Uterus (tissue), 4 donors: ENCODE results near the gene DACT3. TPM values are rescaled to one million over a fixed set of nuclear protein-coding genes. Genes with fewer than 3 reads are reported as not detected.

Experiments
- DNase-seq, 2 donors: peaks; one replicate each; pipeline ENCODE4 v3.0.0-alpha.2; 2019 to 2020
- H3K27ac ChIP-seq, 2 donors: fragments of 200-600 bp; sonication (generic); 1 replicate in 1 of 2; 2 replicates in 1 of 2; pipeline ENCODE4 v1.5.1; 2016 to 2018
- H3K27me3 ChIP-seq, 2 donors: fragments of 200-600 bp; sonication (generic); one replicate each; pipeline ENCODE4 v1.5.1; 2018 to 2019; ENCODE audit warnings: control low read depth in 1 of 2
- H3K36me3 ChIP-seq, 2 donors: fragments of 200-600 bp; sonication (generic); one replicate each; pipeline ENCODE4 v1.5.1; 2019; ENCODE audit warnings: control low read depth in 1 of 2
- H3K4me1 ChIP-seq, 2 donors: fragments of 200-600 bp; sonication (generic); one replicate each; pipeline ENCODE4 v1.5.1; 2018 to 2019; ENCODE audit warnings: control low read depth in 1 of 2
- H3K4me3 ChIP-seq, 2 donors: fragments of 200-600 bp; sonication (generic); 1 replicate in 1 of 2; 2 replicates in 1 of 2; pipeline ENCODE4 v1.5.1; 2018 to 2019; ENCODE audit warnings: mild to moderate bottlenecking in 1 of 2
- H3K9me3 ChIP-seq, 2 donors: fragments of 200-600 bp; sonication (generic); one replicate each; pipeline ENCODE4 v1.5.1; 2019; ENCODE audit warnings: control low read depth in 1 of 2
- POLR2A ChIP-seq, 2 donors: fragments of 450-650 bp; IDR thresholded peaks; one replicate each; pipeline ENCODE4 v1.6.1; 2016; ENCODE audit warnings: antibody characterized with exemption in 2 of 2, mild to moderate bottlenecking in 1 of 2, moderate library complexity in 1 of 2
- intact Hi-C: fragments of 100-400 bp; cut with DNase I; formaldehyde crosslinking; loops from one replicate; pipeline ENCODE4 v1.15.1; 2023; ENCODE audit warnings: low total_unique reads
- total RNA-seq, 4 donors: library from RNA; depleted of rRNA in 3 of 4; stranded (reverse); fragments of >200 nt in 3 of 4; gene quantifications; one replicate each; pipeline versions ENCODE4 v1.1.0 to v1.2.4, GENCODE V29; 2014 to 2023
- TF ChIP-seq, protein P1 (sequence below), 4 experiments: fragments of 200-600 bp in 2 of 4; fragments of 450-650 bp in 2 of 4; sonication (generic) in 2 of 4; IDR thresholded peaks; one replicate each; pipeline ENCODE4 v1.5.1; 2016 to 2019; ENCODE audit warnings: antibody characterized with exemption in 4 of 4, mild to moderate bottlenecking in 2 of 4, moderate library complexity in 1 of 4
- donor health status: DM: yes; HTN: yes; CAD: no.

Gene DACT3
- total RNA-seq, 4 donors from 2014 or later, result 0.29 to 90.1 (median 30.3) TPM

GRCh38 chr19:46639358-46640182 is 21.4 kb downstream of the DACT3 start:
- intact Hi-C loops, result no loop called here
- H3K4me1 ChIP-seq, result no peaks in the 10 kb centered on the region
- H3K27me3 ChIP-seq, result no peaks in the 10 kb centered on the region
- no peaks in the 10 kb centered on the region for H3K36me3 ChIP-seq
- peak overlapping the region; percentile 41 to 44 for H3K4me3 ChIP-seq
- no peaks in the 10 kb centered on the region for H3K9me3 ChIP-seq
- peak; percentile 27 to 54 for TF ChIP-seq POLR2A (IDR thresholded peaks at IDR 0.05)
- TF ChIP-seq, protein P1, sequence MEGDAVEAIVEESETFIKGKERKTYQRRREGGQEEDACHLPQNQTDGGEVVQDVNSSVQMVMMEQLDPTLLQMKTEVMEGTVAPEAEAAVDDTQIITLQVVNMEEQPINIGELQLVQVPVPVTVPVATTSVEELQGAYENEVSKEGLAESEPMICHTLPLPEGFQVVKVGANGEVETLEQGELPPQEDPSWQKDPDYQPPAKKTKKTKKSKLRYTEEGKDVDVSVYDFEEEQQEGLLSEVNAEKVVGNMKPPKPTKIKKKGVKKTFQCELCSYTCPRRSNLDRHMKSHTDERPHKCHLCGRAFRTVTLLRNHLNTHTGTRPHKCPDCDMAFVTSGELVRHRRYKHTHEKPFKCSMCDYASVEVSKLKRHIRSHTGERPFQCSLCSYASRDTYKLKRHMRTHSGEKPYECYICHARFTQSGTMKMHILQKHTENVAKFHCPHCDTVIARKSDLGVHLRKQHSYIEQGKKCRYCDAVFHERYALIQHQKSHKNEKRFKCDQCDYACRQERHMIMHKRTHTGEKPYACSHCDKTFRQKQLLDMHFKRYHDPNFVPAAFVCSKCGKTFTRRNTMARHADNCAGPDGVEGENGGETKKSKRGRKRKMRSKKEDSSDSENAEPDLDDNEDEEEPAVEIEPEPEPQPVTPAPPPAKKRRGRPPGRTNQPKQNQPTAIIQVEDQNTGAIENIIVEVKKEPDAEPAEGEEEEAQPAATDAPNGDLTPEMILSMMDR (IDR thresholded peaks at IDR 0.05), result peak in 1 of 4 experiments; percentile 2
- DNase-seq, result peak; percentile 84 to 89
- H3K27ac ChIP-seq, result peak overlapping the region; percentile 92 to 97

GRCh38 chr19:46637224-46637623 is 23.8 kb downstream of the DACT3 start:
- no peaks in the 10 kb centered on the region for H3K27me3 ChIP-seq
- no peaks in the 10 kb centered on the region for H3K36me3 ChIP-seq
- no peak overlapping the region for H3K27ac ChIP-seq
- H3K9me3 ChIP-seq, result no peaks in the 10 kb centered on the region
- H3K4me3 ChIP-seq, result no peak overlapping the region
- no peak for DNase-seq
- no peaks in the 10 kb centered on the region for H3K4me1 ChIP-seq
- intact Hi-C loops, result no loop called here
- no peak for TF ChIP-seq POLR2A (IDR thresholded peaks at IDR 0.05)
- TF ChIP-seq, protein P1 (IDR thresholded peaks at IDR 0.05), result no peak

DNA sequence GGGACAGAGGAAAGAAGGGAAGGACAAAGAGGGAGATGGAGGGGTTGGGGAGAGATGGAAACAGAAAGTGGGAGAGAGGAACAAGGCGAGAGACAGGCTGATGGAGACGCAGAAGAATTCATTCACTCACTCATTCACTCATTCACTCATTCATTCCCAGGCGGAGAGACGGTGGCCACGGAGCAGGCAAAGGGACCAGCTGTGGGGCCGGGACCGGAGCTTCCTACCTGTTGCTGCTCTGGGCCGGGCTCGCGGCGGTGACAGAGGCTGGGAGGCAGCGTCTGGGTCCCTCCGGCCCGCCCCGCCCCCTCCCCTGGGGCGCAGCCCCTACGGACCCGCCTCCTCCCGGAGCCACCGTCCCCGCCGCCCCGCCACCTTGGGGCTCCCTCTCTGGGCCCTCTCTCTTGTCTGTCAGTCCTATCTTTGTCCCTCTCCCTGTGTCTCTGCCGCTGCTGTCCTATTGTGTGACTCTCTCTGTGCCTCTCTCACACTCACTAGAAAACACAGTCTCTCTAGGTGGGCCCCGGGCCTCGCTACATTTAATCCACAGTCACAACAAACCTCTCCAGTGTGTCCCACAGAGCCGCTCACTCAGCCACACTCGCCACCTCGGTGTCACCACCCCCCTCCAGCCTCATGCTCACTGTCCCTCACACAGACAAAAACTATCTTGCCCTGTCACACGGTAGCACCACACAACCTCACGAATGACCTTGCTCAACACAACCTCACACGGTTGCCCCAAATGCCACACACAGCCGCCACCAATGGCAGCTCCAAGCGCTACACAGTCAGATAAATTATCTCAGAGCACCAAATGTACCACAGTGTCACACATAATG is 24.8 kb downstream of the DACT3 start, which contains the start of gene GNG8:
Gene GNG8, minus strand, starts transcription at position 283 of the 842 bp plus-strand sequence. CDS start 1,520 bp downstream, outside the sequence.
- Histone ChIP-seq H3K4me3 (no peak within 1 kb of the TSS), H3K27ac (peak within 1 kb of the TSS in 1 of 2 donors; percentile 32), H3K27me3 (no peaks in the 10 kb centered on the region), H3K4me1 (no peaks in the 10 kb centered on the region), H3K9me3 (no peaks in the 10 kb centered on the region), H3K36me3 (no peaks in the 10 kb centered on the region)
- TF ChIP-seq POLR2A (IDR thresholded peaks at IDR 0.05), result no peak
- TF ChIP-seq, protein P1 (IDR thresholded peaks at IDR 0.05), result no peak
- intact Hi-C loops, result no loop called here
- no peak for DNase-seq

DNA sequence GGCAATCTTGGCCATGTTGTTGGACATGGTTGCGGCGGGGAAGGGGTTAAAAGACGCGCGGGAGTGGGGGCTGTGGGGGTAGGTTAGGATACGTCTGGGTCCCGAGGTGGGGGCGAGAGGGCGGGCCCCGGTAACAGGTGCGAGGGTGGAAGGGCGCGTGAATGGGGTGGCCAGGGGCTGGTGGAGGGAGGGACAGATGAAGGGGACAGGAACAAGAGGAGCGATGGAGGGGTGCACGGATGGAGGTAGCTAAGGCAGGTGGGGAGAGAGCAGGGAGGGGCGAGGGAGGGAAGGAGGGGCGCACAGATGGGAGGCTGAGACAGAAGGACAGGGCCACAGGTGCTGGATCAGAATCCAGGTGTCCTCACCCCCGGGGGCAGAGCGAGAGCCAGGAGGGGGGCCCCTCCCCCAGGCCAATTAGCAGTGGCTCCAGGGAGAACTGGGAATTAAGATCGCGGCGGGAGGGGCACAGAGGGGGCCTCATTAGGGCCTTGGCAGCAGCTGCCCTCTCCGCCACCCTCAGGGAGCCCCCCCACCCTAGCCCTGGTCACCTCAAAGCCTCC is 26.2 kb downstream of the DACT3 start:
- no peaks in the 10 kb centered on the region for H3K9me3 ChIP-seq
- H3K36me3 ChIP-seq, result no peaks in the 10 kb centered on the region
- no peak for DNase-seq
- peak overlapping the region in 1 of 2 donors; percentile 36 for H3K4me3 ChIP-seq
- no peaks in the 10 kb centered on the region for H3K4me1 ChIP-seq
- TF ChIP-seq, protein P1 (IDR thresholded peaks at IDR 0.05), result no peak
- TF ChIP-seq POLR2A (IDR thresholded peaks at IDR 0.05), result no peak
- peak overlapping the region in 1 of 2 donors; percentile 32 for H3K27ac ChIP-seq
- H3K27me3 ChIP-seq, result no peaks in the 10 kb centered on the region
- intact Hi-C loops, result no loop called here
